Thoracic aorta (tissue), 2 donors: Measurements from ENCODE around the gene C1orf50. TPM values are rescaled to one million over a fixed set of nuclear protein-coding genes. Genes with fewer than 3 reads are reported as not detected.

Experiments
- ATAC-seq: fragments of 150-250 bp; one replicate; pipeline ENCODE4 v1.8.0; 2017; ENCODE audit warnings: low read depth; ENCODE audit not compliant: insufficient number of reproducible peaks, low FRiP score
- DNase-seq: peaks from one replicate; pipeline ENCODE4 v3.0.0-alpha.2; 2020; ENCODE audit warnings: low spot score
- H3K27ac ChIP-seq, 2 donors: fragments of 200-600 bp; sonication (generic); 1 replicate in 1 of 2; 2 replicates in 1 of 2; pipeline ENCODE4 v1.5.1; 2016; ENCODE audit warnings: mild to moderate bottlenecking in 2 of 2, moderate library complexity in 2 of 2
- H3K27me3 ChIP-seq: fragments of 200-600 bp; sonication (generic); replicated peaks from 2 replicates; pipeline ENCODE4 v1.6.0; 2016; ENCODE audit warnings: mild to moderate bottlenecking; ENCODE audit not compliant: insufficient read depth
- H3K36me3 ChIP-seq: fragments of 200-600 bp; sonication (generic); one replicate; pipeline ENCODE4 v1.5.1; 2016
- H3K4me1 ChIP-seq, 2 donors: fragments of 200-600 bp; sonication (generic); 1 replicate in 1 of 2; 2 replicates in 1 of 2; pipeline versions ENCODE4 v1.5.1 to v1.6.0; 2016; ENCODE audit warnings: low read depth in 2 of 2, mild to moderate bottlenecking in 1 of 2; ENCODE audit not compliant: control insufficient read depth in 1 of 2
- H3K4me3 ChIP-seq: fragments of 200-600 bp; sonication (generic); 2 replicates; pipeline ENCODE4 v1.5.1; 2016; ENCODE audit warnings: mild to moderate bottlenecking
- H3K9me3 ChIP-seq: fragments of 200-600 bp; sonication (generic); 2 replicates; pipeline ENCODE4 v1.5.1; 2016
- CTCF ChIP-seq: fragments of 200-600 bp; sonication (generic); IDR thresholded peaks from one replicate; pipeline ENCODE4 v1.5.1; 2019; ENCODE audit warnings: antibody characterized with exemption
- total RNA-seq, 2 donors: library from RNA; depleted of rRNA; stranded (reverse); fragments of >200 nt; gene quantifications; one replicate each; pipeline versions ENCODE4 v1.1.0 to v1.2.3, GENCODE V29; 2016

C1orf50 gene
- total RNA-seq, 2 donors from 2014 or later: 4.1 to 4.3 TPM

- Histone ChIP-seq H3K36me3 (no peaks in the 10 kb centered on the region), H3K27ac (no peak overlapping the region), H3K4me1 (no peaks in the 10 kb centered on the region), H3K4me3 (no peak overlapping the region), H3K27me3 (no peaks in the 10 kb centered on the region), H3K9me3 (no peaks in the 10 kb centered on the region)
- ATAC-seq (no peak), DNase-seq (no peak)
- no peak for TF ChIP-seq CTCF
Observed at GRCh38 chr1:42737257-42737656, 29.8 kb upstream of the C1orf50 start.

- Histone ChIP-seq H3K4me3 (no peak overlapping the region), H3K36me3 (no peaks in the 10 kb centered on the region), H3K27me3 (no peaks in the 10 kb centered on the region), H3K4me1 (no peaks in the 10 kb centered on the region), H3K9me3 (no peaks in the 10 kb centered on the region), H3K27ac (no peak overlapping the region)
- DNase-seq: no peak
- no peak for ATAC-seq
- no peak for TF ChIP-seq CTCF
Observed at GRCh38 chr1:42737986-42738677, 28.9 kb upstream of the C1orf50 start.

GRCh38 chr1:42738678-42739226 is 28.3 kb upstream of the C1orf50 start:
- no peaks in the 10 kb centered on the region for H3K27me3 ChIP-seq
- no peaks in the 10 kb centered on the region for H3K4me1 ChIP-seq
- no peak overlapping the region for H3K4me3 ChIP-seq
- H3K9me3 ChIP-seq: no peaks in the 10 kb centered on the region
- no peak for TF ChIP-seq CTCF
- no peaks in the 10 kb centered on the region for H3K36me3 ChIP-seq
- H3K27ac ChIP-seq: no peak overlapping the region
- no peak for DNase-seq
- ATAC-seq: no peak

GRCh38 chr1:42739753-42740700 is 27.0 kb upstream of the C1orf50 start, which contains the start of gene CLDN19:
CLDN19 (minus strand) TSS chr1:42740236; CDS start chr1:42740063, 173 bp downstream.
- no peak for DNase-seq
- no peak for TF ChIP-seq CTCF

More at GRCh38 chr1:42739753-42740700, 27.0 kb upstream of the C1orf50 start, which contains the start of gene CLDN19:
- ATAC-seq: no peak
- Histone ChIP-seq H3K4me3 (no peak within 1 kb of the TSS), H3K9me3 (no peaks in the 10 kb centered on the region), H3K27me3 (no peaks in the 10 kb centered on the region), H3K27ac (no peak within 1 kb of the TSS), H3K36me3 (no peaks in the 10 kb centered on the region), H3K4me1 (no peaks in the 10 kb centered on the region)
